Esophagus (tissue), 2 donors: Measurements from ENCODE around the gene HYI. TPM values are rescaled to one million over a fixed set of nuclear protein-coding genes. Genes with fewer than 3 reads are reported as not detected.
"Not testable (repeated sequence)": the region's sequence is repeated elsewhere in the genome, so short reads cannot be mapped to it uniquely, and the experiment has no call there.

Source experiments
- H3K27ac ChIP-seq, 2 donors: one replicate each; pipeline ENCODE4 v1.5.1; 2013; ENCODE audit warnings: low read depth in 2 of 2, mild to moderate bottlenecking in 2 of 2, inconsistent platforms in 1 of 2, low read length in 1 of 2, moderate library complexity in 1 of 2
- H3K27me3 ChIP-seq, 2 donors: one replicate each; pipeline ENCODE4 v1.6.1; 2013; ENCODE audit warnings: low read length in 2 of 2, control low read depth in 1 of 2, mild to moderate bottlenecking in 1 of 2; ENCODE audit not compliant: insufficient read depth in 2 of 2, control insufficient read depth in 1 of 2
- H3K36me3 ChIP-seq, 2 donors: one replicate each; pipeline ENCODE4 v1.6.1; 2013; ENCODE audit warnings: low read length in 1 of 2; ENCODE audit not compliant: control insufficient read depth in 2 of 2, insufficient read depth in 2 of 2
- H3K4me1 ChIP-seq, 2 donors: one replicate each; pipeline ENCODE4 v1.6.1; 2013; ENCODE audit warnings: low read length in 1 of 2; ENCODE audit not compliant: control insufficient read depth in 2 of 2, insufficient read depth in 2 of 2
- H3K4me3 ChIP-seq, 2 donors: one replicate each; pipeline ENCODE4 v1.5.1; 2013; ENCODE audit warnings: low read length in 2 of 2, mild to moderate bottlenecking in 2 of 2, low read depth in 1 of 2, moderate library complexity in 1 of 2
- H3K9me3 ChIP-seq, 2 donors: one replicate each; pipeline ENCODE4 v1.6.1; 2013; ENCODE audit warnings: mild to moderate bottlenecking in 2 of 2, low read depth in 1 of 2, low read length in 1 of 2, moderate library complexity in 1 of 2; ENCODE audit not compliant: control insufficient read depth in 2 of 2, insufficient read depth in 1 of 2
- WGBS, 2 donors: extraction: QIAGEN DNeasy Blood & Tissue Kit; methylation state at CpG; one replicate each; pipeline ENCODE4 v1.1.7; 2013; 5-methylcytosine and 5-hydroxymethylcytosine counted together
- polyA plus RNA-seq, 2 donors: library from polyadenylated mRNA; stranded (reverse); fragments of 200-250 nt; gene quantifications; one replicate each; pipeline ENCODE4 v1.2.3, GENCODE V29; 2013
- donor health status: healthy with polysubstance abuse.
- donor health status: Bipolar disorder and iron deficiency.

HYI gene
- polyA plus RNA-seq, 2 donors, result 22.8 to 27.4 TPM

GRCh38 chr1:43422995-43423671, 30.6 kb downstream of the HYI start:
- Histone ChIP-seq H3K27me3 (no peaks in the 10 kb centered on the region), H3K9me3 (peaks cover 2 to 4% of the 10 kb centered on the region in 2 donors), H3K4me3 (no peak overlapping the region), H3K36me3 (peaks cover 57 to 80% of the 10 kb centered on the region in 2 donors), H3K27ac (peak overlapping the region in 1 of 2 donors; percentile 84), H3K4me1 (no peaks in the 10 kb centered on the region)
- WGBS, 2 donors, result 93 to 94% methylated on average over 16 of the region's 16 CpGs

GRCh38 chr1:43421976-43422750, 31.6 kb downstream of the HYI start:
- H3K4me1 ChIP-seq, result no peaks in the 10 kb centered on the region
- no peak overlapping the region for H3K27ac ChIP-seq
- H3K27me3 ChIP-seq, result no peaks in the 10 kb centered on the region
- WGBS, 2 donors, result 91 to 92% methylated on average over 12 of the region's 12 CpGs
- peaks cover 2 to 4% of the 10 kb centered on the region in 2 donors for H3K9me3 ChIP-seq
- no peak overlapping the region for H3K4me3 ChIP-seq
- H3K36me3 ChIP-seq, result peaks cover 57 to 70% of the 10 kb centered on the region in 2 donors

- Histone ChIP-seq H3K4me3 (no peak overlapping the region), H3K9me3 (peaks cover 2 to 4% of the 10 kb centered on the region in 2 donors), H3K4me1 (no peaks in the 10 kb centered on the region), H3K27ac (no peak overlapping the region), H3K27me3 (no peaks in the 10 kb centered on the region), H3K36me3 (peaks cover 50 to 66% of the 10 kb centered on the region in 2 donors)
- 93 to 96% methylated on average over 6 of the region's 6 CpGs for WGBS, 2 donors
Measured at GRCh38 chr1:43421396-43421795, 32.3 kb downstream of the HYI start.

GRCh38 chr1:43420874-43421273, 32.9 kb downstream of the HYI start:
- Histone ChIP-seq H3K4me3 (no peak overlapping the region), H3K27ac (no peak overlapping the region), H3K9me3 (peaks cover 2 to 4% of the 10 kb centered on the region in 2 donors), H3K36me3 (peaks cover 45 to 62% of the 10 kb centered on the region in 2 donors), H3K4me1 (no peaks in the 10 kb centered on the region), H3K27me3 (no peaks in the 10 kb centered on the region)
- WGBS, 2 donors, result 95 to 96% methylated on average over 10 of the region's 10 CpGs

- no peaks in the 10 kb centered on the region for H3K4me1 ChIP-seq
- peaks cover 45 to 53% of the 10 kb centered on the region in 2 donors for H3K36me3 ChIP-seq
- H3K27ac ChIP-seq, result no peak overlapping the region
- H3K27me3 ChIP-seq, result no peaks in the 10 kb centered on the region
- H3K4me3 ChIP-seq, result no peak overlapping the region
- WGBS, 2 donors, result 95% methylated on average over 13 of the region's 13 CpGs
- H3K9me3 ChIP-seq, result peaks cover 2 to 4% of the 10 kb centered on the region in 2 donors
Measured at GRCh38 chr1:43419627-43420425, 33.9 kb downstream of the HYI start.

- Histone ChIP-seq H3K27ac (no peak overlapping the region), H3K9me3 (peaks cover 0 to 2% of the 10 kb centered on the region in 2 donors), H3K4me1 (no peaks in the 10 kb centered on the region), H3K27me3 (no peaks in the 10 kb centered on the region), H3K4me3 (no peak overlapping the region), H3K36me3 (peaks cover 44 to 45% of the 10 kb centered on the region in 2 donors)
- WGBS, 2 donors, result 72 to 85% methylated on average over 4 of the region's 4 CpGs
Measured at GRCh38 chr1:43418858-43419257, 34.9 kb downstream of the HYI start.

- Histone ChIP-seq H3K27me3 (no peaks in the 10 kb centered on the region), H3K27ac (no peak overlapping the region), H3K4me1 (no peaks in the 10 kb centered on the region), H3K36me3 (peaks cover 20 to 38% of the 10 kb centered on the region in 2 donors), H3K4me3 (no peak overlapping the region), H3K9me3 (no peaks in the 10 kb centered on the region)
- WGBS, 2 donors, result 79 to 80% methylated on average over 5 of the region's 5 CpGs
Measured at GRCh38 chr1:43415901-43416300, 37.8 kb downstream of the HYI start.

GRCh38 chr1:43414634-43415223, 39.0 kb downstream of the HYI start:
- Histone ChIP-seq H3K9me3 (no peaks in the 10 kb centered on the region), H3K36me3 (peaks cover 8 to 29% of the 10 kb centered on the region in 2 donors), H3K27ac (no peak overlapping the region), H3K27me3 (no peaks in the 10 kb centered on the region), H3K4me1 (no peaks in the 10 kb centered on the region), H3K4me3 (no peak overlapping the region)
- 81 to 84% methylated on average over 5 of the region's 5 CpGs for WGBS, 2 donors

- H3K4me3 ChIP-seq, H3K9me3 ChIP-seq, H3K27me3 ChIP-seq, H3K27ac ChIP-seq, H3K4me1 ChIP-seq: not testable (repeated sequence)
- WGBS, 2 donors, result 96 to 100% methylated on average over 1 of the region's 1 CpG
- peaks cover 3 to 19% of the 10 kb centered on the region in 2 donors for H3K36me3 ChIP-seq
Measured at GRCh38 chr1:43413426-43413825, 40.3 kb downstream of the HYI start.
